GM19025 (cell line): ENCODE data around the gene RPL34.
"Not testable (repeated sequence)": the region's sequence is repeated elsewhere in the genome, so short reads cannot be mapped to it uniquely, and the experiment has no call there.

Experiments used
- ATAC-seq: cut with Tn5 transposase; IDR thresholded peaks from one replicate; pipeline ENCODE4 v1.9.1; 2021; ENCODE audit warnings: mild to moderate bottlenecking, low read depth, moderate library complexity; ENCODE audit not compliant: unreplicated experiment

The RPL34 gene

DNA sequence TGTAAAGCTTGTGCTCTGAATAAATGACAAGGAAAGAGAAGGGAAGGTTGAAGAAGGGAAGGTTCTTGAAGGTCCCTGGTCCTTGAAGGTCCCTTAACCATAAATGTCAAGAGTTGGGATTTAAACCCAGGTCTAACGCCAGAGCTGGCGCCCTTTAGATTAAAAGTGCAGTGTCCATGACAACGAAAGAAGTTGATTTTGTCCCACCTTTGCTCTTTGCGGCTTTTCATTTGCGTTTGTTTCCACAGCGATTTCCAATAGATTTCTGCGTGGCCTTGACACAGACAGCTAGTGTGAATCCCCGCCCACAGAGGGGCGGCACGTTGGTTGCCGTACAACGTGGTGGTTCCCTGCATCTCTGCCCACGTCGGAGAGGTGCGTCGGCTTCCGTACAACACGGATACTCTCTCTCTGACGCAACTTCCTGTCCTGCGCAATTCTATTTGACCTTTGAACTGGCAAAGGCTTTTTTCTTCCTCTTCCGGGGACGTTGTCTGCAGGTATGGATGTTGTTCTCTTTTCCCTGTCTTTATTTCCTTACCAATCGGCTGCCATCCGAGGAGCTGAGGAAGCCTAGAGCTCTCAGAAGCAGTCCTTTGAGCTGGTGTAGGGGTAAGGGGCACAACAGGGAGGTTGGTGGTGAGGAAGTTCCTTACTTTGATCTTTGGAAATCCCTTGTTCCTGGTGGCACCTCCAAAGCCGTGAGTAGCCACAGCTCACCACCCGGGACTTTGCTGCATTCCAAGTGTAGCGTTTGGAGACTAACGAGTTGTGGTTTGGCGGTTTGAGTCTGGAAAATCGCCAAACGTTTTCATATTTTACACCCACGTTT, at the start of gene RPL34:
TSS of gene RPL34 (plus strand) at position 476 of the 832 bp plus-strand sequence. CDS start 1,384 bp downstream, outside the sequence.
- ATAC-seq = peak; percentile 100

DNA sequence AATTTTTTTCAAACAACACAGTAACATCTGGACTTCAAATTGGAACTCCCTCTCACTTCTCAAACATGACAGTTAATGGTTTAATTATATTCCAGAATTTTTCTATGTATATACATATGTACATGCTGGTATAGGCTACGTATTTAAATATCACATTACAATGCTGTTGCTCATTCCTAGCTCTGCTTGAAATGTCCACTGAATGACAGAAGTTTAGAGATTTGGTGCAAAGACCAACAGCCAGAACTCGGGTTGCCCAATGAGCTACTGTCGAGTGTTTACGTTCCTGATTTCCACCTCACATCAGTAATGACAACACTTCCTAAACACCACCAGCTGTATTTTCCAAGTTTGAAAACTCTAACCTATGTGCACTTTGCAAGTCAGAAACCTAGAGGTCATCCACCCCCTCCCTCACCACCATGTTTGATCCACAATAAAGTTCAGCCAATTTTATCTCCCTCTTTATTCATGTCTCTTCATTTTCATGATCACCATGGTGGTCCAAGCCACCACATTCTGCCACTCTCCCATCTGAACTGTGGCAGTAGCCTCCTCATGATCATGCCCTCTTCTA, 49.3 kb upstream of the RPL34 start:
- ATAC-seq = no peak

DNA sequence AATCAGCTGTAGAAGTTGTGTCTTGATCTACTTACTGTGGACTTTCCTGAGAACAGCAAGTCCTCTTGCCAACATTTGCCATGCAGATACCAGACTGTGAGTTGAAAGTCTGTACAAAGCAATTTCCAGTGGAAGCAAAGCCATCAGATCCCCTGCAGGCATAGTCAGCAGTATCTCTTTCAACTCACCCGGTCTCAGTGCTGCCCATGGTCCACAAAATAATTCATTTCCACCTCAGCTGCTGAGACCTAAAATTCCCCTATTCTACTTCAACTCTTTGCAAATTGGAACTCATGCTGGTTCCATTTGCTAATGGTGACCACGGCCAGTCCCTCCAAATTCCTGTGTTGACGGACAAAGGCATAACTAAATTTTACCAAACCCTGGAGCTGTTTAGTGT, 46.0 kb upstream of the RPL34 start:
- no peak for ATAC-seq

DNA sequence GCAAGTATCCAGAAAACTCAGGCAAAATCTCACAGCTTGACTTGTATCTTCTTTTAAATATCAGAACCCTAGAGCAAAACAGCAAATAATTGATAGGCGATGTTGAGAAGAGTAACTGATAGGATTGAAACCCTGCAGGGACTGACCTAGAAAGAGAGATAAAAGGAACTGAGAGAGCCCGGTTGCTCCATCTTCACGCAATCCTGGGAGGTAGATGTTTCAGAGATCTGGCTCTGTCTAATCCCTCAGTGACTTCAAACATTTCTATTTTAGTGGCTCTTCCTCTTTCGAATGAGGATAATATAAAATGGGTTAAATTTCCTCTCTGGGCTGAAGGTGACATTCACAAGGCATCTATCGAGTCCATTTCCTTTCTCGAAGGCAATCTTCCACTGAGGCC, 39.3 kb upstream of the RPL34 start:
- ATAC-seq = no peak

DNA sequence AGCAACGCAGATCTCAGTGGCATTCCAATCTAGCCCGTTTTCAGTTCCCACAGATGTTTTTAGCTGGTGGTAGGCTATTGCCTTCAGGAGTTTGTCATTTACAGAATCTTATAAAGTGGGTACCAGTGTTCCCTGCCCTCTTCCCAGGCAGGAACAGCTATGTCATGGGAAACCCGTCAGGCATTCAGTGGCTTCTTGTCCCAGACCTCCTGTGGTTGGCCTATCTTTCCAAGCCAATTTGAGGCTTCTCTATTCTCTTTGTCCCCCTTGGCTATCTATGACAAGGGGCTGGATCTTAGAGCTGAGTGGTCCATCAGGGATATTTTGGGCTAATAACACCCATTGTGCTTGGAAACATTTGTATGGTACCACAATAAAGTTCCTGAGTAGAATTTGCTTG, 33.6 kb upstream of the RPL34 start:
- ATAC-seq = no peak

DNA sequence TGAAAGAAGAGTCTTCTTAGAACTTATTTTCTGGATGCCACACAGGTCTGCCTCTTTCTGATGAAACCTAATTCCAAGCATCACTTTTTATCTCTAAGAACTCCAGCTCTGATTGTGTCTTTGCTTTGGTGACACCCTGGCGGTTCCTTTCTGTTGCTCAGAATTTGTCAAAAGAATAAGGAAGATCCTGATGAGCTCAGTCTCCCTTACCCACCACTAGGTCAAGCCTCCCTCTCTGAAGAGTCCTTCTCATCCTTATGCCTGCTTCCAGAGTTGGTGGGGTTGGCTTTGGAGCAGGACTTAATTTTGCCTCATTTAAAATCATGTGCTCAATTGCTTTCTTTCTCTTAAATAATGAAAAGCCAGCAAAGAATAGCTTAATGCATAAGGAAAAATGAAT, 31.5 kb upstream of the RPL34 start:
- ATAC-seq = no peak

DNA sequence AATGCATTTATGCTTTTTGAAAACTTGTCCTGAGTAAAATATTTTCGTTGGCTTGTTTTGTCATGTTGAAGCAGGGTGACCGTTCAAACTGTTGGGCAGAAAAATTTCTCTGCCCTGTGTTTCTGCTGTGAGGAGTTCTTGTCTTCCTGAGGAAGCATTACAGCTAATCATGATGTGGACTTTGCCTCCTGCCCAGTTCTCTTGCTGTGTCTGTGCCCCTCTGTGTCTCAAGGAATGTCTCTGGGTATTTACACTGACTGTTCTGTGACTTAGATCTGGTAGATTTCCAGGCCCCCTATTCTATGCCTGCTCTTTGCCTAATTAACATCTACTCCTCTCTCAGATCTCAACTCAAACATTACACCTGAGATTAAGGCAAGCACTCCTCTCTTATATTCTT, 30.4 kb upstream of the RPL34 start:
- no peak for ATAC-seq

DNA sequence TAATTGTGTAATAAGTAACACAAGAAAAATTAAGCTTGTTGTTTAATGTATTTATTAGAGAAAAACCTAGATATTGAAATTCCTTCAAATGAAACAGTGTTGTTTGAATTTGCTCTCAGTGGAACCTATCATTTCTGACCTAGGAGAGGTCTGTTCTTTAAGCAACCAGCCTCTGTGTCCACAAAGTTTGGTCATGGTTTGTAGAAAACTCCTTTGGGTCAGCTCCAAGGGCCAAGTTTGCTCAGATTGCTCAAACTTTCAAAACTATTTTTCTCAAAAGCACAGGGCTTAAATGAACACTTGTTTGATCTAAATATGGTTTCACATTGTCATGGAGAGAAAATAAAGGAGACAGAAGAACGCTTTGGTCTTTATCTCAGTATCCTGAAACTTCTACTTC, 29.6 kb upstream of the RPL34 start:
- ATAC-seq = no peak

DNA sequence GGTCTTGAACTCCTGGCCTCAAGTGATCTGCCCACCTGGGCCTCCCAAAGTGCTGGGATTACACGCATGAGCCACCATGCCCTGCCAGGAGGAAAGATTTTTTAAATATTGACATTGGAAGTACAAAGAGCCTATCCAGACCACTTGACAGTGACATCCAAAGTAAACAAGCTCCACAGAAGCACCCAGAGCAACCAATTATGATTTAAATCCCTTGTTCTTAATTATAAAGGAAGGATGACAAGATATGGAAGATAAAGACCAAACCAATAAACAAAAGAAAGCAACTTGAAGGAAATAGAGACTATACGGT, 27.7 kb upstream of the RPL34 start:
- no peak for ATAC-seq

DNA sequence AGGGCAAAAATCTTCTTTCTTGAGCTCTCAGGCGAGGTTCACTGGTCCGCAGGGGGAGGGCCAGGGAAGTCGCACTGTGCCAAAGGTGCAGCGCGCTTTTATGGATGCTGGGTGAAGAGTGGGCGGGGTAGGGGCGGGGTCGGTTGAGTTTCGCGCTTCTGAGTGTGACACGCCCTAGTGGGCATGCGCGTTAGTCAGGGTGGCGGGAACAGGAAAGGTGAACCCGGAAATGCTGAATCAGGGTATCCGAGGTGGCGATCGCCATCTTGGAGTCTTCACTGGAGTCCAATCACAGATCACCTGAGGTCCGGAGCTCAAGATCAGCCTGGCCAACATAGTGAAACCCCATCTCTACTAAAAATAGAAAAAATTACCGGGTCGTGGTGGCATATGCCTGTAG, 26.1 kb upstream of the RPL34 start:
- ATAC-seq = not testable (repeated sequence)

DNA sequence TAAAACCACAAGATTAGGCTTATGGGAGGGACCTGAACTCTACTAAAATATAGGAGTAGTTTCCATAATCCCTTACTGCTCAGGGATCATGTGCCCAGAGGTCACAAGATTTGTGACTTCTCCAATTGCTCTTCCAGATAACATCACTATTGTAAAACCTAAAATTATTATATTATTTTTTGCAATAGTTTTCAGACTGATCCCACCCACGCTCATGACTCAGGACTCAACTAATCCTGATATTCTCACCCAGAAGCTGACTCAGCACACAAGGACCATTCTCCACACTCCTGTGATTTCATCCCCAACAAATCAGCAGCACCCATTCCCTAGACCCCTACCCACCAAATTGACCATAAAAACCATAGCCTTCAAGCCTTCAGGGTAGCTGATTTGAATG, 24.0 kb upstream of the RPL34 start:
- no peak for ATAC-seq

DNA sequence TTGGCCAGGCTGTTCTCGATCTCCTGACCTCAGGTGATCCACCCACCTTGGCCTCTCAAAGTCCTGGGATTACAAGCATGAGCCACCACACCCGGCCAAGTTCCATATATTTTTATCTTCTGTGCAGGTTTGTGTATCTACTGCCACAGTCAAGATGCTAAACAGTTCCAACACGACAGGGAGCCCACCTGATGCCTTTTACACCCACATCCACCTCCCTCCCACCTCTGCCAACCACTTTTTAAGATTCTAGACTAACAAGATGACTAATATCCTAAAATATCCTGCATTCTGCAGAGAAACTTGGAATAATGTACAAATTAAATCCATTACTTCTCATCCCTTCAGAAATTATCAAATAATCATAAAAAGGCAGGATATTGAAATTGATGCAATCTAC, 19.3 kb upstream of the RPL34 start:
- ATAC-seq = no peak

DNA sequence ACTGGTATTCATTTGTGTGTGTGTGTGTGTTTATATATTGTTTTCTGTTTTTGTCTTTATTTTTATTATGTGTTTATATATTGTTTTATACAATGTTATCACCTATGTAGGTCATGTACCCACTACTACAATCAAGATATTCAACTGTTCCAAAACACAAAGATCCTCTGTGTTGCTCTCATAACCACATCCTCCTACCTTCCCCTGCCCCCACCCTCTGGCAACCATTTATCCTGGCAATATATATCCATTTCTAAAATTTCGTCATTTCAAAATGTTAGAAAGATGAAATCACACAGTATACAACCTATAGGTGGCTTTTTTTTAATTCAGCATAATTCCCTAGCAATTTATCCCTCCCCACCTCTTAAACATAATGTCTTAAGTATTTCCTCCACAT, 18.8 kb upstream of the RPL34 start:
- ATAC-seq = no peak

DNA sequence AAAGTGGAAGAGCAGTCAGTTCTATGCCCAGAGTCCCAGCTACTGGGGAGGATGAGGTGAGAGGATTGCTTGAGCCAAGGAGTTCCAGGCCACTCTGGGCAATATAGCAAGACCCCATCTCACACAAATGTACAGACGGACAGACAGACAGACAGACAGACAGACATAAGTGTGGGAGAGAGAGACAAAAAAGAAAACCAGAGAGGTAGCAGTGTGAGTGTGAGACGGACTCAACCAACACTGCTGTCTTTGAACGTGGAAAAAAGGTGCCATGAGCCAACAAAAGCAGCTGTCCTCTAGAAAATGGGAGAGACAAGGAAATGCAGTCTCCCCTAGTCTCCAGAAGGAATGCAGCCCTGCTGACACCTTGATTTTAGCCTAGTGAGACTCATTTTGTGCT, 18.2 kb upstream of the RPL34 start:
- ATAC-seq = no peak

DNA sequence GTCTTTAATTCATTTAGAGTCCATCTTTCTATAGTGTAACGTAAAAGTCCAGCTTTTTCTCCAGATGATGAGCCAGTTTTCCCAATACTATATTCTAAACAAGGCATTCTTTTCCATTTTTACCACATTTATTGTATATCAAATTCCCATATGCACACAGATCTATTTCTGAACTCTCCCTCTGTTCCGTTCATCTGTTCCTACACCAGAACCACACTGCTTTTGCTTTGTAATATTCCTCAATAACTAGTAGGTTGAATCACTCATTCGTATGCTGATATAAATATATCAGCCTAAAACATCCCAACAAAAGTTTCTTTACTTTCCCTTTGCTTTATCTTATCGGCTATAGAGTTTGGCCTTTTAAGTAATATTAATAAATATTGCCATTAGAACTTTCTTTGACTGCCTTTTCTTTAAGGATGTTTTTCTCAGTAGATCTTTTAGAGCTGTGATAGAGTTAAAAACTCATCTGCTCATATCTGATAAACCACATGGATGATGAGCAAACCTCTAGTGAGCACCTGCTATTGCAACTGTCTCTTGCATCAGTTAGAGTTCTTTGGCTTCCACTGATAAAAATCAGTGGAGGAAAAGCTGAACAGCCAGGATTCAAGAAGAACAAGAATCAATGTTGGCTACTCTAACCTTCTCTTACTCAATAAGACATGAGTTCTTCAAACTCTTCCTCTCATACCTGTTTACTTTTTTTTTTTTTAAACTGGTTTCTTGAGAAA, 13.1 kb upstream of the RPL34 start:
- no peak for ATAC-seq

DNA sequence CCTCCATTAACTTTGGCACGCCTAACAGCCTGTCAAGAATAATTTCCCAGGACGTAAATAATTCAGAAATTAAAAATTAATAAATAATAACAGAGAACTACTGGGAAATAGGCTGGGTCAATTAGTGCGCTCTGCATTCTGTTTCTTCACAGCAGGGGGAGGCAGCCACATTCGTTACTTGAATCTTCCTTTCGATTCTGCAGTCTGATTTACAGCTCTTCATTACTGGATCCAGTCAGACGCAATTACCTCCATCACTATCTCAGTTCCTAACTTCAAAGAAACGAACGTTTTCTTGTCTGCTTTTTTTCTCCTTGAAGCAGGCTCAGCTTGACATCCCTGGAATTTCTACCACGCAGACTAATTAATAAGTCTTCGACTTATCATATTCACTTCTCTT, 9.0 kb upstream of the RPL34 start:
- no peak for ATAC-seq

DNA sequence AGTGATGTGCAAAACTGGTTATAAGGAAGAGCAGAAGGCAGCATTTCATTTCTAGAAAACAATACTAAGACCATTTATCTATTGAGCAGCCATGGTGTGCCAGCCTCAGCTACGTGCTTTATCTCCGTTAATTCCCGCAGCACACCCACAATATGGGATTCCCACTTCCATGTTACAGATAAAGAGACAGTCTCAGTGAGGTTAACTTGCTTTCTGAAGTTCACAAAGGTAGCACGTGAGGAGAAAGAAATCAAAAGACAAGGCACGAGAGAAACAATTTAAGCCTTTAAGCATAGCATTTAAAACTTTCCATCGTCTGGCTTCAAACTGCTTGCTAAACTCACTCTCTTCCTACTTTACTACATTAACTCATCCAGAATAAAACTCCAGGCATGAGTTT, 8.0 kb upstream of the RPL34 start:
- ATAC-seq = no peak

DNA sequence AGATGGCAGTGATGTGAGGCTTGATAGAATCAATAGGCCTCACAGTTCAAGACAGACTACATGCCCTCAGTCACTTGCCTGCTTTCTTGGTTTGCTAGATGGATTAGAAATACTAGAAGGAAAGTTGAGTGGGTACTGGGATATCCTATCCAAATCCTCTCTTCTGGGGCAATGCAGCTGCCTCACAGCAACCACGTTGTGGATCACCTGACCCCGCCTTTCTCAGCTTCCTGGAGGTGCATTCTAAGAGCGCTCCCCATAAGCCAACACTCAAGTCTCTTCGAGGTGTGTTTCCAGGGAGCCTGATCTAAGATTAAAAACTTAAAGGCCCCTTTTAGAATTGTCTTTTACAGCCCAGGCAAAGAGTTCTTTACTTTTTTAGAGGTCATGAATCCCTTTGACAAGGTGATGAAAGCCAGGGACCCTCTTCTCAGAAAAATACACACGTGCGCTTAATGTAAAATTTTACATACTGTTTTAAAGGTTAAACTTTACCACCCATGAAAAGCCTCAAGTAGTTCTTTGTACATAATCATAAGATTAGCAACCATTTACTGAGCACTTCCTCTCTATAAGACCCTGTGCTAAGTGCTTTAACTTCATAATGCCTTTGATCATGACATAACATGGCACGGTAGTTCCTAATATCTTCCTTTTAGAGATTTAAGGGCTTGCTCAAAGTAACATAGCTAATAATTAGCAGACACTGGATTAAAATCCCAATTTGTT, 840 bp upstream of the RPL34 start:
- ATAC-seq = peak; percentile 1

DNA sequence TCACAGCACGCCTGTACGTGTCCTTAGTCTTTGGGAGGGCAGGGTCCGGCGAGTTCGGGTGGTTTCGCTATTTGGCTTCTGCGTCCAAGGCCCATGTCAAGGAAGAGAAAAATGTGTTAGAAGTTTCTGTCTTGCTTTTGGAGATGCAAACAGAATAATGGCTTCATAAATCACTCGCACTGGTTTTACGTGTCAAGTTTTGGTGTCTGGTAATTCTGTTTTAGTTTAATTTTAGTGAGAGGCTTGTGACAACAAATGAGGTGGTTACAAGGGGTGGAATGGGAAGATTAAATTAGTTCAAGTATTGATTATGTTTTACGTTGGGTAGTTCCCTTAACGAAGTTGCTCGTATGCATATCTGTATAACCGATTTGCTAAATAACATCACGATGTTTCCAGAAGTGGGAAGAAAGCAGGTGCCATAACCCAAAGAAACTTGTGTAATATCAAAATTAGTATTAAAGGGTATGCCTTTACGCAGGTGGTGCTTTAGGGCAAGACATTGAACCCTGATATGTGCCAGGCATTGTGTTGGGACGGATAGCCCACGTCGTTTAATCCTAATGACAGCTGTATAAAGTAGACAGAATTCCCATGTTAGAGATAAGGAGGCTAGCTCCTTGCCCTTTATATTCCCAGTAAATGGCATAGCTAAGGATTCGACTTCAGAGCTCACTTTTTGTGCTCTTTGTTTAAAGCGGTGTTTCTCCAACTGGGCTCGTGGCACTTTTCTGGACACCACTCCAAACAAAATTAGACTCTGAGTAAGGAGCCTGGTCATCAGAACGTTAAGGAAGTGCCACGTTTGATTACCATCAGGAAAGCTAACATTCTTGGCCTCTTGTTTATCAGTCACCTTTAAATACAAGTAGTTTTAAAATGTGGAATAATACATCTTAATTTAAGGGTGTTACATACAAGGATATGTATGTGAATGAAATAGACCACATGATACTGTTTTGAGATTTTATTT, 843 bp downstream of the RPL34 start:
- ATAC-seq = no peak

DNA sequence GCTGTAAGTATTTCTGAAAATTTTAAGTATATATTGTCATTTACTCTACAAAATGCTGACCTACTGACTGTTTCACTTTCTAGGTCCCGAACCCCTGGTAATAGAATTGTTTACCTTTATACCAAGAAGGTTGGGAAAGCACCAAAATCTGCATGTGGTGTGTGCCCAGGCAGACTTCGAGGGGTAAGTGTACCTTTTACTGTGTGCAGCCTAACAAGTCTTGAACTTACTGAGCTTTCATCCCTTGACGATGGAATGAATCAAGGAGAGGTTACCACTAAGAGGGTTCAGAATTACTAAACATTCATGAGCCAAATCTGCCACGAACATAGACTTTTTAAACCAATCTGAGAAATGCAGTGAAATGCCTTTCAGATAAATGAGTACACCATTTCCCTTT, 1.6 kb downstream of the RPL34 start:
- ATAC-seq = no peak
